Activated T-helper 2 cell treated with anti-CD3 and anti-CD28 coated beads, Interferon-gamma antibody, Interleukin-2, Interleukin-4, amounts not matched to agents 10 μg/mL and 5 μg/mL and 100 μg/mL, durations not matched to agents 14 hours and 24 hours and 36 hours (primary cell): ENCODE data around the gene PTPRN2. TPM values are rescaled to one million over a fixed set of nuclear protein-coding genes. Genes with fewer than 3 reads are reported as not detected.

Source experiments
- DNase-seq: peaks from one replicate; pipeline ENCODE4 v3.0.0; 2021; ENCODE audit warnings: low spot score
- H3K27ac Mint-ChIP-seq: one replicate; pipeline ENCODE4 v1.8.0; 2021; ENCODE audit warnings: mixed read lengths
- H3K27me3 Mint-ChIP-seq: one replicate; pipeline ENCODE4 v1.8.0; 2021; ENCODE audit warnings: low read depth, mixed read lengths
- H3K36me3 Mint-ChIP-seq: one replicate; pipeline ENCODE4 v1.8.0; 2021; ENCODE audit warnings: low read depth, mixed read lengths
- H3K4me1 Mint-ChIP-seq: one replicate; pipeline ENCODE4 v1.8.0; 2021; ENCODE audit warnings: low read depth, mixed read lengths
- H3K4me3 Mint-ChIP-seq: one replicate; pipeline ENCODE4 v1.8.0; 2021; ENCODE audit warnings: low read depth, mild to moderate bottlenecking, moderate library complexity, mixed read lengths
- H3K9me3 Mint-ChIP-seq: one replicate; pipeline ENCODE4 v1.8.0; 2021; ENCODE audit warnings: mixed read lengths
- intact Hi-C: fragments of 100-400 bp; cut with micrococcal nuclease; formaldehyde crosslinking; loops from one replicate; pipeline ENCODE4 v1.15.1; 2023
- total RNA-seq: library from RNA; stranded (reverse); gene quantifications from 2 replicates; pipeline ENCODE4 v1.2.3, GENCODE V29; 2022

The PTPRN2 gene
- total RNA-seq, 1 donor from 2014 or later: 1.3 TPM

- H3K9me3 Mint-ChIP-seq: peaks cover 10% of the 10 kb centered on the region
- H3K4me3 Mint-ChIP-seq: no peak overlapping the region
- no peaks in the 10 kb centered on the region for H3K36me3 Mint-ChIP-seq
- H3K27me3 Mint-ChIP-seq: no peaks in the 10 kb centered on the region
- DNase-seq: no peak
- intact Hi-C loops: no loop called here
- no peak overlapping the region for H3K27ac Mint-ChIP-seq
- no peaks in the 10 kb centered on the region for H3K4me1 Mint-ChIP-seq
Observed at GRCh38 chr7:158595068-158595467, 7.4 kb upstream of the PTPRN2 start.

- H3K4me3 Mint-ChIP-seq: no peak overlapping the region
- intact Hi-C loops: no loop called here
- DNase-seq: no peak
- no peaks in the 10 kb centered on the region for H3K36me3 Mint-ChIP-seq
- peaks cover 12% of the 10 kb centered on the region for H3K27me3 Mint-ChIP-seq
- H3K27ac Mint-ChIP-seq: no peak overlapping the region
- H3K9me3 Mint-ChIP-seq: peaks cover 10% of the 10 kb centered on the region
- H3K4me1 Mint-ChIP-seq: no peaks in the 10 kb centered on the region
Observed at GRCh38 chr7:158592541-158592940, 4.9 kb upstream of the PTPRN2 start.

DNA sequence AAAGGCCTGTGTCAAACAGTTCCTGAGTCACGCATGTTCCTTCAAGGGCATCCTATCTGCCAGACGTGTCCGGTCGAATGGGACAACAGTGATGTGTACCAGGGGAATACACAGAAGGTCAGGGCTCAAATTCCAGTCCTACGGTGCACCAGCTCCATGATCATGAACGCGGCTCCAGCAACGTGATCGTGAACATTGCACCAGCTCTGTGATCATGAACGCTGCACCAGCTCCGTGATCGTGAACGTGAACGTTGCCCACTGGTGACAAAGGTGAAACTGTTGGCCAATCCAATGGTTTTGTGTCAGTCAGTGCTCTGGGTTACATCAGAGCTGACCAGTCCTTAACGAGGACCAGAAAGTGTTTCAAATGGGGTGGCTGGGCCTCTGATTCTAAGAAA lies 4.3 kb upstream of the PTPRN2 start:
- Mint-ChIP-seq H3K4me3 (no peak overlapping the region), H3K4me1 (no peaks in the 10 kb centered on the region), H3K9me3 (peaks cover 10% of the 10 kb centered on the region), H3K36me3 (no peaks in the 10 kb centered on the region), H3K27me3 (peaks cover 12% of the 10 kb centered on the region), H3K27ac (no peak overlapping the region)
- intact Hi-C loops: no loop called here
- DNase-seq: no peak

DNA sequence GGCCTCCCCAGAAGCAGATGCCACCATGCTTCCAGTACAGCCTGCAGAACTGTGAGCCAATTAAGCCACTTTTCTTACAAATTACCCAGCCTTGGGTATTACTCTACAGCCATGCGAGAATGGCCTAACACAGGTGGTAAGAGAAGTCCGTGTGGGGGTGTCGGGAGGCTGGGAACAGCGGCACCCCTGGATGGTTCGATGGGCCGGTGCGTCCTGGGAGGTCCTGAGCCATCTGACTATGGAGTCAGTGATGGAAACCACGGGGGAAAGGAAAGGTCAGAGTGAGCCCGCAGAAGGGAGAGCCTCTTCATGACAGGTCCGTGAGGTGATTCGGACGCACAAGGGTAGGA lies 2.5 kb upstream of the PTPRN2 start:
- H3K36me3 Mint-ChIP-seq: no peaks in the 10 kb centered on the region
- intact Hi-C loops: no loop called here
- H3K9me3 Mint-ChIP-seq: peaks cover 4% of the 10 kb centered on the region
- no peak overlapping the region for H3K4me3 Mint-ChIP-seq
- DNase-seq: no peak
- no peaks in the 10 kb centered on the region for H3K4me1 Mint-ChIP-seq
- peaks cover 22% of the 10 kb centered on the region for H3K27me3 Mint-ChIP-seq
- no peak overlapping the region for H3K27ac Mint-ChIP-seq

GRCh38 chr7:158589653-158590052 lies 2.0 kb upstream of the PTPRN2 start:
- no peak overlapping the region for H3K27ac Mint-ChIP-seq
- no peaks in the 10 kb centered on the region for H3K36me3 Mint-ChIP-seq
- peaks cover 24% of the 10 kb centered on the region for H3K27me3 Mint-ChIP-seq
- DNase-seq: no peak
- intact Hi-C loops: no loop called here
- no peak overlapping the region for H3K4me3 Mint-ChIP-seq
- peaks cover 4% of the 10 kb centered on the region for H3K9me3 Mint-ChIP-seq
- H3K4me1 Mint-ChIP-seq: no peaks in the 10 kb centered on the region

DNA sequence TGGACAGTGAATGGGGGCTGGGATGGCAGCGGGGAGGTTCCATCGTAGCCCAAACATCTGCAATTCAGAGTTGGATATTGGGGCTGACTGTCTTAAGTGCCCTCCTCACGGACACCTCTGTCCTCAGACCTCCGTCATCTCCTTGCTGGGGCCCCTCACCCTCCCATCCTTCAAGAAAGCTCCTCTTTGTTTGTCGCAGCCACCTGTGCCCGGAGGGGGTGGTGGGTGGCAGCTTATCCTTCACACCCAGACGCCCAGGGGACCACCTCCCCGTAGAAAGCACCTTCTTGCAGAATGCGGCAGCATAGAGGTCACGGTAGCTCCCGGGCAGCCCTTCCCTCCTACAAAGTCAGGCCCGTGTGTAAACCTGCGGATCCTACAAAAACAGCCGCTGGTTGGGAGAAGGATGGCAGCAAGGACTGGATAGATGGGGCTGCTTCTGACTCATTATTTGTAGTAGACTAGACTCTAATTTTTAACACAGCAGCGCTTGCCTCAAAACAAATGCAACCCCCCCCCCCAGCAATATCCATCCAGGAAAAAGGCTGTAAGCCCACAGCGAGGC lies 1.3 kb upstream of the PTPRN2 start:
- no peaks in the 10 kb centered on the region for H3K4me1 Mint-ChIP-seq
- DNase-seq: no peak
- no peaks in the 10 kb centered on the region for H3K36me3 Mint-ChIP-seq
- no peak overlapping the region for H3K4me3 Mint-ChIP-seq
- intact Hi-C loops: no loop called here
- peaks cover 24% of the 10 kb centered on the region for H3K27me3 Mint-ChIP-seq
- no peak overlapping the region for H3K27ac Mint-ChIP-seq
- H3K9me3 Mint-ChIP-seq: peaks cover 4% of the 10 kb centered on the region

DNA sequence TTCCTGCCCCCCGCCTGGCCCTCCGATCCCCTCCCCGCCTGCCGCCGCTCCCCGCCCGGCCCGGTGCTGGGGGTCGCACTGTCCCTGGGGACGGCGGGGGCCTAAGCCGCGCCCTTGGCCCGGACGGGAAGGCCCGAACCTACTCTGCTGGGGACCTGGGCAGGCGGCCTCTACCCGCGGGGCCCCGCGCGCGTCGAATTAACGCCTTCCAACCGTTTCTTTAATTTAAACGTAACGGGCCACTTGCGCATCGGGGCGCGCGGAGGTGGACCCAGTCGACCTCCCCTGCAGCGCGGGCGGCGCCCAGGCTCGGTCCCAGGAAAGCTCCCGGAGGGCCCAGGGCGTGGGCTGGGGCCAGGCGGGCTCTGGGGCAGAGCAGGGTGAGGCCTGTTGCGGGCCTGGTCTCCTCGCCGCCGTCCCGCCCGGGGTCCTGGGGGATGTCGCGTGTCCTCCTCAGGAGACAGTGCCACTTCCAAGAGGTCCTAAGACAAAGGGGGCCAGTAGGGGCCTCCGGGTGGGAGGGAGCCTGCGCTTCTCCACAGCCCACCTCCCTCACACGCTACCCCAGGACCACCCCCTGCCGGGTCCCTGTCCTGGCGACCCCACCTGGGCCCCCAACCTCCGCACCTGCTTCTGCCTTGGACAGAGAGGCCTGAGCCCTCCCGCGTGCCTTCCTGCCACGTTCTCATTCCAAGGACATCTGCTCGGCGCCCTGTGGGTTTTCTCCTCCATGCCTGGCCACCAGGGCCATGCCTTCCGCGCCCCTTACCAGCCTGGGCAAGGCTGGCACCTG lies 658 bp upstream of the PTPRN2 start:
- H3K4me3 Mint-ChIP-seq: no peak overlapping the region
- no peak overlapping the region for H3K27ac Mint-ChIP-seq
- intact Hi-C loops: no loop called here
- peaks cover 24% of the 10 kb centered on the region for H3K27me3 Mint-ChIP-seq
- H3K9me3 Mint-ChIP-seq: peaks cover 4% of the 10 kb centered on the region
- no peaks in the 10 kb centered on the region for H3K4me1 Mint-ChIP-seq
- no peaks in the 10 kb centered on the region for H3K36me3 Mint-ChIP-seq
- DNase-seq: no peak

DNA sequence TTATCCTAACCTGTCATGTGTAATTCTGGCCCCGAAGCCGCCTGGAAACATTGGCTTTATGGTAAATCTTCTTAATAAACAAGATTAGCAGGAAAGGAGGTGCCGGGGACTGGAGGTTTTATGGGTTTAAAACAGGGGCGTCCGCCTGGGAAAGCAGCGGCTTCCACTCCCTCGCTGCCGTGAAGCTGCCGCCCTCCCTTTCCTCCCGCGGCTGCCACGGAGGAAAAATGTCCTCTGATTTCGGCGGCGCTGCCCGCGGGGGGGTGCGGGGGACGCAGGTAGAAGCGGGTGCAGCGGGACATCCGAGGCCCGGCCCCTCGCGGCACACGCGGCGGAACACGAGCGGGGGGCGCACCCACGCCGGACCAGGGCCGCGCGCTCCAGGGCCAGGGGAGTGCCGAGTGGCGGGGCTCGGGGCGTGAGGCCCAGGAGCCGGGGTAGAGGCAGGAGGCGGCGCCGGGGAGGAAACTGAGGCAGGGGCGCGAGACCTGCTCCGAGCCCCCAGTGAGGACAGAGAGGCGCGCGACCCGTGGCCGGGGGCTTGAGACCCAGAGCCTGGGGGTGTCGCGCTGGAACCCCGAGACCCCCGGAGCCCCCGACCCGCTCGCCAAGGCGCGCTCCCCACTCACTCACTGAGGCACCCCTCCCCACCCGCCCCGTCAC lies 993 bp downstream of the PTPRN2 start:
- Mint-ChIP-seq H3K27ac (no peak overlapping the region), H3K36me3 (no peaks in the 10 kb centered on the region), H3K4me1 (no peaks in the 10 kb centered on the region), H3K27me3 (peaks cover 24% of the 10 kb centered on the region), H3K9me3 (no peaks in the 10 kb centered on the region), H3K4me3 (no peak overlapping the region)
- no peak for DNase-seq
- intact Hi-C loops: no loop called here

DNA sequence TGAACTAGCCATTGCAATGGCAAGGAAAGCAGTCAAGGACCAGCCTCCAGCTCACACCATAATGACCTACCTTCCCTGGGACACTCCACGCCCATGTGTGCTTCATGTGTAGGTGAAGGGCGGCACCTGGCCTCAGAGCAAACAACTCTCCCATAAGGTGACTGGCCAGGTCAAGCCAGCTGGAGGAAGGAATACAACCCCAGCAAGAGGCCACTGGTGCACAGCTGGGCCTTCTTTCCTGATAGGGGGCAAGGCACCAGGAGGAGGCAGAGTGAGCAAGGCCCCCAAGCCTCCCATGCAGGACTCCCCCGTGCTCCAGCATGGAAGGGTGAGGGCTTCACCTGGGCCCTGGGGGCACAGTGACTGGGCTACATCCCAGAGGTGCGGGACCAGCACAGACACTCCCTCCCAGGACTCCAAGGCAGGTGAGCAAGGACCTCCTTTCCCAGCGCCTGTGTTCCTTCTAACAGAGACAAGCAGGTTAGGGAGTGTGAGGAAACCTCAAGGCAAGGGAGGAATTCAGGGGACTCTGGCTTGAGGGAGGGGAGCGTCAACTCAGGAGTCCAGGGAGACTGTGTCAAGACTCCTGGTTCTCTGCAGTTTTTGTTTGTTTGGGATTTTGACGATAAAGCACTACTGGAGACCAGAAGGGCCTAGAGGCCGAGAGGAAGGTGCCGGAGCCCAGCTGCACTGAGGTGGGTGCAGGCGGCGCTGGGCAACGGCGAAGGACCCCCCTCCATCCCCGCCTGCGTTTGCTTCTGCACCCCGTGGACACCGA lies 1.7 kb downstream of the PTPRN2 start:
- no peak overlapping the region for H3K27ac Mint-ChIP-seq
- H3K27me3 Mint-ChIP-seq: peaks cover 24% of the 10 kb centered on the region

DNA sequence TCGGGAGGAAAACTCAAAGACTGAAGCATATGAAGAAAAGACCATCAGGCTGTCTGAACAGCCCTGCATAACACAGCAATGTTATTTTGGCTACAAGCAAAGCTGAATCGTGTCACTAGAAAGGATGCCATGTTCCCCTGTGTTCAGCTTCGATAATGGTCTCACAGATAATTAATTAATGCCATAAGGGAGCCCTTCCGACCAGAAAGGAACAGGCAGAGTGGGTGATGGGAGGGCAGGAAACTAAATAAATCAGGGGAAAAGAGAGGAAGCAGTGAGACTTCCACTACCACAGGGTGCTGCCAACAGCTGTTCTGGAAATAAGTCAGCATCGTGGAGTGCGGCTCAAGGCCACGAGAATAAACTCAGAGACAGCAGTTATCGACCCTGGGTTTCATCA lies 3.2 kb downstream of the PTPRN2 start:
- H3K4me1 Mint-ChIP-seq: no peaks in the 10 kb centered on the region
- DNase-seq: no peak
- H3K4me3 Mint-ChIP-seq: no peak overlapping the region
- peaks cover 21% of the 10 kb centered on the region for H3K27me3 Mint-ChIP-seq
- no peaks in the 10 kb centered on the region for H3K36me3 Mint-ChIP-seq
- intact Hi-C loops: no loop called here
- H3K27ac Mint-ChIP-seq: no peak overlapping the region
- H3K9me3 Mint-ChIP-seq: peaks cover 4% of the 10 kb centered on the region

More for the DNA sequence above, 1.7 kb downstream of the PTPRN2 start:
- Mint-ChIP-seq H3K4me3 (peak overlapping the region; percentile 35), H3K9me3 (no peaks in the 10 kb centered on the region), H3K36me3 (no peaks in the 10 kb centered on the region), H3K4me1 (no peaks in the 10 kb centered on the region)
- intact Hi-C loops: no loop called here
- DNase-seq: no peak

DNA sequence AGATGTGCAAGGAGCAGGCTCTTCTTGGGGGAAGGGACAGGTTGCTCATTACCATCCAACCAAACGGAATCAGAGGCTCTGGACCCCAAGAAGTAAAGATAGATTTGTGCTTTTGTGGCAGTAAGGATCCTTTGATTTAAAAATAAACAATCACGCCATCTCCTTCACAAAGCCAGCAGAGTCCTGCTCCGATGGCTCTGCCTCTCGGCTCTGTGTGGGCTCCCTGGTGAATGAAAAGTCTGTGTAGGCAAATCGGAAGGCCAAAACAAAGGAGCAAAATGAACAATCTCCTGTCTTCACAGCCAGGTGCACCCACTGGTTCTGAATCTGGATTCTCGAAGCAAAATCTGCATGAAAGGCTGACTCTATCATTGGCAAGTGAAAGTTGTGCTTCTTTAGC lies 3.8 kb downstream of the PTPRN2 start:
- no peak for DNase-seq
- intact Hi-C loops: no loop called here
- H3K4me1 Mint-ChIP-seq: no peaks in the 10 kb centered on the region
- H3K27me3 Mint-ChIP-seq: peaks cover 15% of the 10 kb centered on the region
- H3K9me3 Mint-ChIP-seq: peaks cover 4% of the 10 kb centered on the region
- H3K27ac Mint-ChIP-seq: no peak overlapping the region
- no peak overlapping the region for H3K4me3 Mint-ChIP-seq
- no peaks in the 10 kb centered on the region for H3K36me3 Mint-ChIP-seq

DNA sequence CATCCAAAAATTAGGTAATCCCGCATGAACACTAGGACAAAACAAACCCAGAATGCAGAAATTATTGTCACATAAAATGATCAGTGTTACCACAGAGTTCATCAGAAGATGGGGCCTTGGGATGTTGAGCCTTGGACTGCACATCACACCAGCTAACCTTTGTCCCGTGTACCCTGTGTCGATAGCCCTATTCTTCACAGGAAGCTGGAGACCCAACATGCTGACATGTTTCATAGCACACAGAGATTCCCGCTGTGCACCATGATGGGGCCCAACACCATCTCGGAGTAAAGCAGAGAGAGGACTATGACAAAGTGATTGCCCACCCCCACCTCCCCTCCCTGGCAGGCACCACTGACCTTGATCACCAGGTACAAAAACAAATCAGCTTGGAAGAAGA lies 4.5 kb downstream of the PTPRN2 start:
- Mint-ChIP-seq H3K4me1 (no peaks in the 10 kb centered on the region), H3K27me3 (peaks cover 12% of the 10 kb centered on the region)
- intact Hi-C loops: no loop called here

DNA sequence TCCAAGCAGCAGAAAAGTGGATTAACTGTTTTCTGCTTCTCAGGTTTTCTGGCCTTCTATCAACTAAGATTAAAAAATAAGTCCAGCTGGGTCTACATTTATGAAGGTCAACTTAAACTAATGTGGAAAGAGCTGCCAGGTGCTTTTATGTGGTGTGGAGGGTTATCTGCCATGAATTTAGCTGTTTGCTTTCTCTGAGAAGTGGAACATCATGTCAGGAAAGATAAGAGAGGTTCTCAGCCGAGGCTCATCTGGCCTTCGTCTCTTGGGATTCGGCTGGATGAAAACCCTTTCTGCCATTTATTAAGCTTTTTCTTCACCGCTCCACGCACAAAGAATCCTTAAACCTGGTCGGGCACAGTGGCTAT lies 5.5 kb downstream of the PTPRN2 start:
- Mint-ChIP-seq H3K27me3 (peaks cover 12% of the 10 kb centered on the region), H3K4me1 (no peaks in the 10 kb centered on the region), H3K4me3 (no peak overlapping the region), H3K27ac (no peak overlapping the region), H3K36me3 (no peaks in the 10 kb centered on the region), H3K9me3 (peaks cover 4% of the 10 kb centered on the region)
- intact Hi-C loops: no loop called here
- no peak for DNase-seq

More for the DNA sequence above, 4.5 kb downstream of the PTPRN2 start:
- peaks cover 4% of the 10 kb centered on the region for H3K9me3 Mint-ChIP-seq
- DNase-seq: no peak
- H3K27ac Mint-ChIP-seq: no peak overlapping the region
- H3K4me3 Mint-ChIP-seq: no peak overlapping the region
- no peaks in the 10 kb centered on the region for H3K36me3 Mint-ChIP-seq
